HepG2 (cell line): ENCODE measurements around the gene TIRAP. TPM values are rescaled to one million over a fixed set of nuclear protein-coding genes. Genes with fewer than 3 reads are reported as not detected.

Experiments
- ATAC-seq: fragments of 200-7000 bp; cut with Tn5 transposase; 3 replicates; pipeline ENCODE4 v1.9.1; 2020; ENCODE audit warnings: mild to moderate bottlenecking, moderate library complexity
- BruUV-seq: library from RNA; stranded (reverse); fragments of 400-500 nt; replicated peaks from 2 replicates; lab custom pipeline; 2021; lab: Mats Ljungman, UMichigan
- CTCF ChIA-PET: fragments of 300-600 bp; formaldehyde crosslinking; extraction: SDS; loops from one replicate; lab custom pipeline; 2021; ENCODE audit warnings: low total read pairs, inconsistent platforms, low intra/inter-chr PET ratio; lab: Yijun Ruan, JAX
- POLR2A ChIA-PET: fragments of 350-600 bp; sonication (Branson Sonifier 250); formaldehyde crosslinking; loops from one replicate; lab custom pipeline; 2020; ENCODE audit warnings: antibody characterized with exemption, inconsistent platforms; lab: Yijun Ruan, JAX
- DNase-seq: peaks from one replicate; pipeline ENCODE4 v3.0.0-alpha.2; 2015; ENCODE audit warnings: low spot score
- FAIRE-seq: peaks from 3 replicates; lab custom pipeline; 2011; peaks lifted over from hg19 to GRCh38; lab: Jason Lieb, UNC
- H2AFZ ChIP-seq: one replicate; pipeline ENCODE4 v1.6.1; 2011; ENCODE audit warnings: low read length, inconsistent platforms
- H3K27ac ChIP-seq: fragments of 300-600 bp; 3 replicates; pipeline ENCODE4 v1.8.0; 2011; ENCODE audit warnings: mixed run types, mild to moderate bottlenecking, mixed read lengths, low read length, inconsistent platforms; ENCODE audit not compliant: insufficient read depth; ENCODE audit errors: extremely low read length
- H3K27me3 ChIP-seq, 2 experiments: fragments of 200-600 bp in 1 of 2; 2 replicates in 1 of 2; 3 replicates in 1 of 2; pipeline versions ENCODE4 v1.6.0 to v1.8.0; 2011; ENCODE audit warnings: low read length in 2 of 2, mild to moderate bottlenecking in 2 of 2, moderate library complexity in 2 of 2, inconsistent platforms in 1 of 2; ENCODE audit not compliant: insufficient read depth in 2 of 2, control insufficient read depth in 1 of 2
- H3K36me3 ChIP-seq, 2 experiments: fragments of 200-600 bp in 1 of 2; replicated peaks in 1 of 2; 2 replicates in 1 of 2; 3 replicates in 1 of 2; pipeline versions ENCODE4 v1.5.1 to v1.8.0; 2011; ENCODE audit warnings: low read length in 2 of 2, inconsistent platforms in 1 of 2; ENCODE audit not compliant: insufficient read depth in 2 of 2, control insufficient read depth in 1 of 2
- H3K4me1 ChIP-seq: 2 replicates; pipeline ENCODE4 v1.5.1; 2012; ENCODE audit warnings: low read length, inconsistent platforms; ENCODE audit not compliant: insufficient read depth
- H3K4me2 ChIP-seq: 2 replicates; pipeline ENCODE4 v1.6.0; 2011; ENCODE audit warnings: low read depth, low read length, inconsistent platforms
- H3K4me3 ChIP-seq, 3 experiments: fragments of 200-600 bp in 1 of 3; sonication (generic), shearing (Covaris generic) in 1 of 3; replicated peaks in 1 of 3; 2 replicates each; pipeline ENCODE4 v1.5.1; 2011 to 2016; ENCODE audit warnings: low read length in 3 of 3, inconsistent platforms in 2 of 3, low read depth in 2 of 3, mild to moderate bottlenecking in 2 of 3, control low read depth in 1 of 3, mixed read lengths in 1 of 3; ENCODE audit not compliant: insufficient read depth in 1 of 3
- H3K79me2 ChIP-seq: one replicate; pipeline ENCODE4 v1.6.1; 2011; ENCODE audit warnings: low read length, inconsistent platforms; ENCODE audit not compliant: insufficient read depth
- H3K9ac ChIP-seq: 2 replicates; pipeline ENCODE4 v1.6.0; 2011; ENCODE audit warnings: mild to moderate bottlenecking, low read depth, low read length, inconsistent platforms; ENCODE audit not compliant: insufficient read depth
- H3K9me3 ChIP-seq: 2 replicates; pipeline ENCODE4 v1.5.1; 2012; ENCODE audit warnings: mild to moderate bottlenecking, low read length
- H4K20me1 ChIP-seq: 2 replicates; pipeline ENCODE4 v1.6.0; 2011; ENCODE audit warnings: inconsistent platforms, mild to moderate bottlenecking, low read length, moderate library complexity; ENCODE audit not compliant: insufficient read depth
- DDIT3 ChIP-seq: sonication (generic); formaldehyde crosslinking; IDR thresholded peaks from 2 replicates; pipeline ENCODE4 v1.4.0; 2020; ENCODE audit warnings: mild to moderate bottlenecking, missing genetic modification reagents
- SMARCE1 ChIP-seq: fragments of 450-650 bp; IDR thresholded peaks from 2 replicates; pipeline ENCODE4 v1.6.1; 2017; ENCODE audit warnings: borderline replicate concordance
- TOE1 ChIP-seq: sonication (generic); formaldehyde crosslinking; IDR thresholded peaks from 2 replicates; pipeline ENCODE4 v1.4.0; 2020; ENCODE audit warnings: mild to moderate bottlenecking, missing genetic modification reagents
- XBP1 ChIP-seq: sonication (generic); formaldehyde crosslinking; IDR thresholded peaks from 2 replicates; pipeline ENCODE4 v1.5.0; 2020; ENCODE audit warnings: missing genetic modification reagents
- ZBTB38 ChIP-seq: sonication (generic); formaldehyde crosslinking; IDR thresholded peaks from 2 replicates; pipeline ENCODE4 v1.5.1; 2020; ENCODE audit warnings: mild to moderate bottlenecking, missing genetic modification reagents
- ZFP37 ChIP-seq: sonication (generic); formaldehyde crosslinking; IDR thresholded peaks from 2 replicates; pipeline ENCODE4 v1.4.0; 2020; ENCODE audit warnings: missing genetic modification reagents, borderline replicate concordance
- ZNF121 ChIP-seq: sonication (generic); formaldehyde crosslinking; IDR thresholded peaks from 2 replicates; pipeline ENCODE4 v1.5.0; 2020; ENCODE audit warnings: mild to moderate bottlenecking, missing genetic modification reagents
- ZNF136 ChIP-seq: sonication (generic); formaldehyde crosslinking; IDR thresholded peaks from 2 replicates; pipeline ENCODE4 v1.8.1; 2022; ENCODE audit warnings: low read depth, mild to moderate bottlenecking, moderate library complexity, missing genetic modification reagents
- ZNF3 ChIP-seq: IDR thresholded peaks from 2 replicates; pipeline ENCODE4 v1.7.0; 2017; ENCODE audit warnings: inconsistent platforms
- ZNF468 ChIP-seq: sonication (generic); formaldehyde crosslinking; IDR thresholded peaks from 2 replicates; pipeline ENCODE4 v1.8.0; 2022; ENCODE audit warnings: mild to moderate bottlenecking, moderate library complexity, missing genetic modification reagents
- ZNF597 ChIP-seq: sonication (generic); formaldehyde crosslinking; IDR thresholded peaks from 2 replicates; pipeline ENCODE4 v1.5.0; 2020; ENCODE audit warnings: missing genetic modification reagents
- ZSCAN25 ChIP-seq: sonication (generic); formaldehyde crosslinking; IDR thresholded peaks from 2 replicates; pipeline ENCODE4 v1.8.0; 2022; ENCODE audit warnings: mild to moderate bottlenecking, missing genetic modification reagents
- WGBS: methylation state at CpG from one replicate; pipeline ENCODE4 v1.1.6; 2017; ENCODE audit warnings: low lambda C conversion rate; 5-methylcytosine and 5-hydroxymethylcytosine counted together
- in situ Hi-C: cut with HindIII; loops from 2 replicates; pipeline ENCODE4 v1.10.0; 2017; ENCODE audit warnings: low pct_unique_long_range_greater_than_20kb; ENCODE audit not compliant: extremely low pct_ligation_motif_present
- intact Hi-C: fragments of 100-400 bp; cut with micrococcal nuclease; formaldehyde crosslinking; loops from one replicate; pipeline ENCODE4 v1.10.0; 2022; ENCODE audit not compliant: unreplicated experiment
- polyA plus RNA-seq, 8 experiments: library from polyadenylated mRNA; depleted of rRNA in 3 of 8; stranded (reverse) in 7 of 8; unstranded in 1 of 8; fragments of >200 nt; fragmentation: Illumina TruSeq in 4 of 8; extraction: Trizol in 4 of 8; gene quantifications; 2 replicates each; pipeline versions ENCODE4 v1.2.1 to v1.2.3, GENCODE V29; 2011 to 2016; ENCODE audit warnings: low read depth in 4 of 8, missing spikeins in 1 of 8, mixed read lengths in 1 of 8; ENCODE audit not compliant: insufficient read depth in 1 of 8
- total RNA-seq, 5 experiments: library from RNA; depleted of rRNA; stranded (reverse); fragments of >200 nt; fragmentation: Illumina TruSeq; extraction: Trizol; gene quantifications; 2 replicates each; pipeline ENCODE4 v1.2.3, GENCODE V29; 2016; ENCODE audit warnings: low read depth in 1 of 5

Gene TIRAP
- total and polyA plus RNA-seq, 2 of the 13 experiments (the other 11 are each of a cell fraction or from before 2014, with no cell fraction given): 5.4 to 5.7 TPM

- ATAC-seq (no peak), FAIRE-seq (no peak), DNase-seq (no peak)
- CTCF ChIA-PET: no interaction called here
- POLR2A ChIA-PET: no interaction called here
- no peaks in the 10 kb centered on the region for H3K79me2 ChIP-seq
- no peaks in the 10 kb centered on the region for H3K9me3 ChIP-seq
- intact Hi-C loops: no loop called here
- H3K4me1 ChIP-seq: no peaks in the 10 kb centered on the region
- H3K9ac ChIP-seq: no peak overlapping the region
- no peak overlapping the region for H3K4me3 ChIP-seq
- no peak overlapping the region for H2AFZ ChIP-seq
- no peak overlapping the region for H3K27ac ChIP-seq
- BruUV-seq: no TSS peak
- H4K20me1 ChIP-seq: no peaks in the 10 kb centered on the region
- no peak overlapping the region for H3K4me2 ChIP-seq
- no peaks in the 10 kb centered on the region for H3K27me3 ChIP-seq
- TF ChIP-seq ZNF136 (no peak), ZSCAN25 (CRISPR knock-in tag) (no peak), ZNF3 (CRISPR knock-in tag) (no peak), ZNF121 (CRISPR knock-in tag) (no peak), SMARCE1 (no peak), ZNF597 (CRISPR knock-in tag) (no peak), ZBTB38 (CRISPR knock-in tag) (no peak), ZNF468 (CRISPR knock-in tag) (no peak), XBP1 (CRISPR knock-in tag) (no peak)
- TF ChIP-seq, all 625 proteins: peak for 0
- H3K36me3 ChIP-seq: no peaks in the 10 kb centered on the region
- 97% methylated on average over 5 of the region's 5 CpGs for WGBS
- in situ Hi-C loops: no loop called here
These were observed 36.5 kb downstream of the TIRAP start for GRCh38 chr11:126319374-126319740.

- H3K4me2 ChIP-seq: no peak overlapping the region
- H3K27me3 ChIP-seq: no peaks in the 10 kb centered on the region
- no peak for TF ChIP-seq ZNF597 (CRISPR knock-in tag)
- TF ChIP-seq ZFP37 (CRISPR knock-in tag): no peak
- TF ChIP-seq DDIT3 (CRISPR knock-in tag): no peak
- no peak for TF ChIP-seq TOE1 (CRISPR knock-in tag)
- TF ChIP-seq, all 625 proteins: peak for 0
- Histone ChIP-seq H2AFZ (no peak overlapping the region), H3K4me3 (no peak overlapping the region), H3K9ac (no peak overlapping the region), H3K79me2 (no peaks in the 10 kb centered on the region), H3K9me3 (no peaks in the 10 kb centered on the region), H3K27ac (no peak overlapping the region), H3K4me1 (peaks cover 11% of the 10 kb centered on the region), H3K36me3 (no peaks in the 10 kb centered on the region), H4K20me1 (no peaks in the 10 kb centered on the region)
- POLR2A ChIA-PET: no interaction called here
- DNase-seq: no peak
- intact Hi-C loops: no loop called here
- BruUV-seq: no TSS peak
- ATAC-seq: no peak
- no peak for FAIRE-seq
- CTCF ChIA-PET: no interaction called here
- in situ Hi-C loops: no loop called here
- WGBS: 100% methylated on average over 3 of the region's 3 CpGs
These were observed 40.1 kb downstream of the TIRAP start for GRCh38 chr11:126322996-126323395.
